ENCODE data around the gene MORF4L1.
"Not testable (repeated sequence)": the region's sequence is repeated elsewhere in the genome, so short reads cannot be mapped to it uniquely, and the experiment has no call there.

MORF4L1 gene

DNA sequence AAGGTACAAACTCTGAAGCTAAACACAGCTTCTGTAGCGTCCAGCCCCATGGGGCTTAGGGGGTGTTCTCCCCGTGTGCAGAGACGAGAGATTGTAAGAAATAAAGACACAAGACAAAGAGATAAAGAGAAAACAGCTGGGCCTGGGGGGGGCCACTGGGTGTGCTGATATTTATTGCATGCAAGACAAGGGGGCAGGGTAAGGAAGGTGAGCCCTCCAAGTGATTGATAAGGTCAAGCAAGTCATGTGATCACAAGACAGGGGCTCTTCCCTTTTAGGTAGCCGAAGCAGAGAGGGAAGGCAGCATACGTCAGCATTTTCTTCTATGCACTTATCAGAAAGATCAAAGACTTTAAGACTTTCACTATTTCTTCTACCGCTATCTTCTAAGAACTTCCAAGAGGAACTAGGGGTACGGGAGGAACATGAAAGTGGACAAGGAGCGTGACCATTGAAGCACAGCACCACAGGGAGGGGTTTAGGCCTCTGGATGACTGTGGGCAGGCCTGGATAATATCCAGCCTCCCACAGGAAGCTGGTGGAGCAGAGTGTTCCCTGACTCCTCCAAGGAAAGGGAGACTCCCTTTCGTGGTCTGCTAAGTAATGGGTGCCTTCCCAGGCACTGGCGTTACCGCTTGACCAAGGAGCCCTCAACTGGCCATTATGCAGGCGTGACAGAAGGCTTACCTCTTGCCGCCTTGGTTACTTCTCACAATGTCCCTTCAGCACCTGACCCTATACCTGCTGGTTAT, 29.8 kb downstream of the MORF4L1 start:
- not testable (repeated sequence) for DNase-seq

DNA sequence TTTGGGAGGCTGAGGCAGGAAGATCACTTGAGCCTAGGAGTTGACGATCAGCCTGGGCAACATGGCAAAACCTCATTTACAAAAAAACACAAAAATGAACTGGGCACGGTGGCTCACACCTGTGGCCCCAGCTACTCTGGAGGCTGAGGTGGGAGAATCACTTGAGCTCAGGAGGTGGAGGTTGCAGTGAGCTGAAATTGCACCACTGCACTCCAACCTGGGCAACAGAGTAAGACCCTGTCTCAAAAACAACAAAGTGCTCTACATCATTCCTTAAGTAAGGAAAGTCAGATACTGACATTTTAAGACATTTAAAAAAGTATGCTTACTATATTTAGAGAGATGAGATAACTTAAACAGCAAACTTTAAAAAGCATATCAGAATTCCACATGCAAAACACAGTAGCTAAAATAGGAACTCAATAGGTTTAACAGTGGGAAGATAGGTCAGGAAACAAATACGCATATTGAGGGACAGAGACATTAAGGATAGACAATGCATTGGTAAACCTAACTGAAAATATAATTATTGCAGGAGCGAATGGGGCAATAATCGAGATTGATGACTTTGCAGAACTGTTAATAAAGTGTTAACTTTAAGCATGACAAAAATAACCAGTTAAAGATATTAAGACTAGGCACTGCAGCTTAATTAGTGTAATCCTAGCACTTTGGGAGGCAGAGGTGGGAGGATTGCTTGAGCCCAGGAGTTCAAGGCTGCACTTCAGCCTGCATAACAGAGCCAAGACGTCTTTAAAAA, 32.1 kb downstream of the MORF4L1 start:
- no peak for DNase-seq

DNA sequence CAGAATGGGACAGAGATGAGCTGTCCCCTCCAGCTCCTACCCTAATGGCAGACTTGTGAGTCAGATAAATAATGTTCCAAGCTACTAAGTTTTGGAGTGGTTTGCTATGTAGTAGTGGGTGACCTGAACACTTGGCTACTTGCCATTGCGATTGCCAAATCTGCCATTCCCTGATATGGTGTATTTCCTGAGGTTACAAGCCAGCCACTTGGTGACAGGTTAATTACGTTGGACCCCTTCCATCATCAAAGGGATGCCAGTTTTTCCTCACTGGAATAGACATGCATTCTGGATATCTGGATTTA, 33.6 kb downstream of the MORF4L1 start:
- DNase-seq, result no peak

DNA sequence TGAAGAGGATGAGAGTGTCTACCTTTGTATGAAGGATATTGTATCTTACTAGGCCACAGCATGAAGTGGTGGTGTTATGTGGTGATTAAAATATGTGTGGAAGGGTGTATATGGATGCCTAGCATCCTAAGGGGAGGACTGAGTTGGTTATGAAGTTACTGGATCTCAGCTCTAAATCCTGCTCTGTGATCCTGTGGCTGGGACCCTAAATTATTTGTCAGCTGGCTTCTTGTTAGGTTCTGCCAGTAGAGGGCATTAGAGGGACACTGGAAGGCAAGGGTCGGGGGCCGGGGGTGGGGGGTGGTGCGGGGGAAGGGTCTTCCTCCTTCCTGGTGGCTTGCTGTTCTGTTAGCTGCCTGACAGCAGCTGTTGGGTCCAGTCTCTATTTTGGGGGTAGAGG, 34.9 kb downstream of the MORF4L1 start:
- no peak for DNase-seq

DNA sequence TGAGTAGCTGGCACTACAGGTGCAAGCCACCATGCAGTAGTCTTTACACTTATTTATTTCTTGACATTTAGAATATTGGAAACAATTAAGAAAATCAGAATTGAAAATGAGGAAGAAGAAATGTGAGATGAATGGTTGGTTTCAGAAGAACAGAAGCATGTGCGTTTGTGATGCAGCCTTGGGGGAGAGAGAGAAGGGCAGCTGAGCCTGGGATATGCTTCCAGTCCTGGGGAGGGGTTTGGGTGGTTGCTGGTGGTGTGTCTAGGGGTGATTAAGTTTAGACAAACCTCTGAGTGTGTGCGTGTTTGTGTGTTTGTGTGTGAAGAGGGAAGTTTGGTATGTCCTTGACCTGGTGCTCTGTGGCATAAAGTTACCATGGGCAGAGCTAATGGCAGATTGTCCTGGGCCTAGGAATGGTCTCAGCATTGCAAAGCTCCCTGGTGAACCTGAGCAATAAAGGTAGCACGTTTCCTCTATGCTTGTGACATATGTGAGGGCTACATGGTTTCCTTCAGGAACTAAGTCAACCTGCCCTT, 36.5 kb downstream of the MORF4L1 start:
- DNase-seq, result no peak

DNA sequence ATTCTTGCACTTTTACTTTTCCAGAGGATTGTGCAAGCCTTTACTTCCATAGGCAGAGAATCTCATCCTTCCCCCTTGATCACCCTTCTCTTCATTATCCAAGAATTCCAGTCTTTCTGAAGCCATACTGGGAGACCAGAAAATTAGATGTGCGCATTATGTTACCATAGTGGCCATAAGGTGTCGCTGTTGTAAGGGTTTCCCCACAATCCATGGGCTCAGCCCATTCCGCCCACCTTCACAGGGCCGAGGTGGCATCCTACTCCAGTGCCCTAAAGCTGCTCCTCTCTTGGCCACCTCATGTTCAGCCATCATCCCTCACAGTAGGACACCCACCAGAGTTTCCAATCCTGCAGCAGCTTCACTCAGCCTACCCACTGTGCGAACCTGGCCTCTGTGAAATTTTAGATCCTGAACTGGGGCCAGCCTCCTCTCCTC, 37.1 kb downstream of the MORF4L1 start:
- no peak for DNase-seq

DNA sequence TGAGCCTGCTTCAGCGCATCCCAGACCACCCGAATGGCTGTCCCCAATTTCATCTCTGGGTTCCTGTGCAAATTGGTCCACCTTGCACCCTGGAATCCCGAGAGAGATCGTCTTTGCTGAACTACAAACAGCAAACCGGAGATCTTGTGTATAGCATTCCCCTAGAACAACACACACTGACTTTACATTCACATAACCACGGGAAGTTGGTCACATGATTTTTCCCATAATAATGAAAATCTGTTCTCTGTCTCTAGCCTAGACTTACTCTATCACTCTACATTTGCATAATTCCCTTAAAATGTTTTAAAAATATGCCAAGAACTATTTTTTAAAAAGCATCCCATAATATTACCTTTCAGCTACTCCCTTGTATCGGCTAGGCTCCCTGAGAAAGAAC, 37.6 kb downstream of the MORF4L1 start:
- no peak for DNase-seq

DNA sequence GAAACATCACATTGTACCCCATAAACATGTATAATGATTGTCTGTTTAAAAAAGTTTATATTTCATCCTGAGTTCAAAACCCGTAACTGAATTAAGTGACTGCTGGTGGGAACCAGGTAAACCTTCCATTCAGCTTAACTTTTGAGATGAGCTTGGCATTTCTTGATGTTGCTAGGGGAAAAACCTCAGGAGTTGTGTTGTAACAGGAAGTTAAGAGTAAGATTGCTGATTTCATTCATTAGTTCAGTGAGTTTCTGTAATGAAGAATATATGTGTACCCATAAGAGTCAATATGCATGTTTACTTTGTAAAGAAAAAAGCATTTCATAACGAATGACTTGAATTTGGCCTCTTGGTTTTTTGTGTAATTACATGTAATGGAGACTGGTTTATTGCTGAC, 39.6 kb downstream of the MORF4L1 start:
- no peak for DNase-seq

DNA sequence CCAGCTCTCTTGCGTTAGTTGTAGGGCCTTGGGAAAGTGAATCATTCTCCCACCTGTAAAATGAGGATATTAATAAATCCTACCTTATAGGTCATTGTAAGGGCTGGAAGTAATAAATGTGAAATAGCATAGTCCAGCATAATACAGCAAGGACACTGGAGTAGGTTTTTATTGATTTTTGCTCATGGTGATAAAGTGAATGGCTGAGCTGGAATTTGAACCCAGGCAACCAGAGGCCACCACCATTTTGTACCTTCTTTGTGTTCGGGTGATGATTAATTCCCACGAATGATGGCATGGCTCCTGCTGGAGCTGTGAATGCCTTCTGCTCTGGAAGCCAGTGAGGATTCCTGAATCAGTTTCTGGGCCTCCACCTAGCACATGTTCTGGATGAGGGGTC, 40.3 kb downstream of the MORF4L1 start:
- no peak for DNase-seq

DNA sequence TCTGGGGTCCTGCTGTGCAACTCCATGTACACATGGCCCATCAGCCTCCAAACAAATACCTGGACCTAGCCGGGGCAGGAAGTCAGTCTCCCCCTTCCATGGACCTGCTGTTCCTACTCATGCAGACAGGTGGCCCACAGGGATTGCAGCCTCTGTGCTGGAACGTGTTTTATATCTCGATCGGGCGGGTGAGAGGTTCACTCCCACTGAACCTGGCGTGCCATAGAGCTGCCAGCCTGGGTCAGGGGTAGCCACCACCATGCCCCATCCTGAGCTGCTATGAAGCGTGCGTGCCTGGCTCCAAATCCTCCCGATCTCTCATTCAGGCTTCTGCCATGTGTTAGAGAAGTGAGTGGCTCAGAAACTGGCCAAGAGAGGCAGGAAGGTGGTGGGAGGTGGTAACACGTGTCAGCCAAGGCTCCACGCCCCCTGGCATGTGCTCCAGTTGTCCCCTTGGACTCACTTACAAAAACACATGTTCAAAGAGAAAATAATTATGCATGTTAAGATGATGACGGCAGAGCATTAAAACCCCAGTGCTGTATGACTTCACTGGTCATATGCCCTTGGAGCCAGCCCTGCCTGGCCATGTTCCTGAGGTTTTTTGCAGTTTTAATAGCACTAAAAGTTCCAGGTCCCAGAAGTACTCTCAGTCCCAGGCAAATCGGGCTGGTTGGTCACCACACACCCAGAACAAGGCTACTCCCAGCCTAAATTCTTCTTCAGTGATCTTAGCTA, 41.5 kb downstream of the MORF4L1 start:
- no peak for DNase-seq

DNA sequence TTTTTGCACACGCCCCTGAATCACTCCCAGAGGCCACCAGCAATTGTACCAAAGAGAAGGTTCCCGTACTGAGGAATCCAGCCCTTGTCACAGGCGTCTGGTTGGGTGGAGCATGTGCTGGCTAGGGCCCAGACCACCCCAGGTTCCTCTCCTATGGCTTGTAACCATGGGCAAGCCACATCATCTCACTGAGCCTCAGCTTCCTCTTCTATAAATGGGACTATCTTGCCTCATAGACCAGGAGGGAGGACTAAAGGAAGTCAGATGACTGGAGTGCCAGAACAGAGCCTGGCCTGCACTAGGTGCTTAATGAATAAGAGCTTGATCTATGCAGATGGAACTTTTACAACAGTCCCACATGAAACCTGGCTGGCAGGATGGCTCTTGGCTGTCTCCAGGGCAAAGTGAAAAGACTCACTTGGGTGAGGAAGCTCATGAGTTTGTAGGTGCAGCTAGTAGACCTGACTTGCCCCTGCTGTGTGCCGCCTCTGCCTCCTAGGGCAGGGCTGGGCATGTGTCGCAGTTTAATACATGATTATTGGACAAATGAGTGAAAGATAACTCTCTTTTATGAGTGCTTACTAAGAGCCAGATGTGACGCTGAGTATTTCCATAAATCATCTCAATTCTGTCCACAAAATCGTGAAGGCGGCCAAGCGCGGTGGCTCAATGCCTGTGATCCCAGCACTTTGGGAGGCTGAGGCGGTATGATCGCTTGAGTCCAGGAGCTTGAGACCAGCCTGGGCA, 42.8 kb downstream of the MORF4L1 start:
- no peak for DNase-seq

DNA sequence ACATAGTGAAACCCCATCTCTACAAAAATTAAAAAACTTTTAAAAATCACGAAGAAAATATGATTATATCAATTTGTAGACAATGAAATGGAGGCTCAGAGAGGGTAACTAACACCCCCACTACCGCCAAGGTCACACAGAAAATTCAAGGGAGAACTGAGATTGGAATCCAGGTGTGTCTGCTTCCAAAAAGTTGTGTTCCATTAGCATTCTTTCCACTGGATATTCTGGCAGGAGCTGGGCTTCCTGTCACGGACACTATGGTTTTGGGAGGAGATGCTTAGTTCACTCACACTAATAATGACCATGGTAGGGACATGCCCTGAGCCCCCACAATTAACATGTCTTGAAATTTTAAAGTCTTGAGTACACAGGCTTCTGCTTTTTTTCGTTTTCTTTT, 43.4 kb downstream of the MORF4L1 start:
- no peak for DNase-seq

DNA sequence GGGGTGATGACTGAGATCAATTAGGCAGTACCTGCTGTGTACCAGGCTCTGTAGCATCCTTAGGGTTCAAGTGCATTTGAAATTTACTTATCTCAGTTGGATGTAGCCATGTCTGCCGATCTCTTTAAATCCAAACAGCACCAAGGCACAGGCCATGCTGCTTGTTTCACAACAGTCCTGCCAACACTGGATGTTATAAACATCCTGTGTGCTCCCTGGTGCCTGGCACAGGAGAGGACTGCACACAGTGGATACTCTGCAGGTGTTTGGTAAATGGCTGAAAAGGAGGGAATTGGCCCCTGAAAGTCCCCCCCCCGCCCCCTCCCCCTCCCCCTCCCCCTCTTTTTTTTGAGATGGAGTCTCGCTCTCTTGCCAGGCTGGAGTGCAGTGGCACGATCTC, 45.2 kb downstream of the MORF4L1 start:
- DNase-seq, result no peak

DNA sequence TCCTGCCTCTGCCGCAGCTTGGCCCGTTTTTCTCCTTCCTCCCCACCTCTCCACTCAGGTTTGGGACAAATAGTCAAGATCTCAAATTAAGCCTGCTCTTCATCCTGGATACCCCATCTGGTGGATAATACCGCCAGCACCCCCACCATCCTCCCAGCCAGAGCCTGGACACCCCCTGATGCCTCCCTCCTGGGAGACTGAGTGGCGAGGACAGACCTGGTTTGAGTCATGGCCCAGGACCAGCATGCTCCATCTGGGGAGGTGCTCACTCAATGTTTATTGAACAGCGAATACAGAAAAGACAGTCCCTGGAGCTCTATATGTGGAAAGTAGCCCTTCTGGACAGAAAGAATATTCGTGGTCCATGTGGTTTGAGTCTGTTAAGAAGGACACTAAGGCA, 48.8 kb downstream of the MORF4L1 start:
- DNase-seq, result no peak

DNA sequence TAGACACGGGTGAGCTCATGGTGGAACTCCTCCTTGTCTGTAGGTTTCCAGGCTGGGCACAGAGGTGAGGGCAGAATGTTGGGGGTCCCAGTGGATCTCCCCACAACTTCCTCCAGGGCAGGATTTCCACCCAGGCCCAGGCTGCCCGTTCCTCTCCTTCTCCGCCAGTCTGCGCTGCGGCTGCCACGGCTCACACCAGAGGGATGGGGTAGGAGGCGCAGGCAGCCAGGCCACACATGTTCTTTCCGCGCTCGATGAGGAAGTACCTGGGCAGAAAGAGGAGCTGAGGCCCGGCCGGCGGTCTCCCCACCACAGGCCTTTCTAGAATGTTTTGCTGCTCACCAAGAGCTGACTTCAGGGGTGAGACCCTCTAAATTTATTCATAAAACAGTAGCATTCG, 49.2 kb downstream of the MORF4L1 start:
- no peak for DNase-seq

DNA sequence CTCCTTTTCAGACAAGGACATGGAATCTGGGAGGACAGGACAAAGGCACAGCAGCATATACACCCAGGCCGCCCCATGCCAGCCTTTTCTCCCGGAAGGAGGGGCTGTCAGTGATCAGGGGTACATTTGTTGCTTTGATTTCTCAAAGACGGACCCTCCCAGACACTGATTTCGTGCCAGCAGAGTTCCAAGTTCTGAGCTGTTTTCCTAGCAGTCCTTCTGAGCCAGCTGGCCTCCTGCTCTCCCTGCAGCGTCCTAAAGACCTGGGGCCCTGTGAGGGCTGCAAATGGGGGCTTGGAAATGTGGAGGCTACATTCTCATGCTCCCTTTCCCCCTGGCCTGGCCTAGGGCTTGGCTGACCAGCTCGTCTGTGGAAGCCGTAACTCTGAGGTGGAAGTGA, 49.8 kb downstream of the MORF4L1 start:
- no peak for DNase-seq

DNA sequence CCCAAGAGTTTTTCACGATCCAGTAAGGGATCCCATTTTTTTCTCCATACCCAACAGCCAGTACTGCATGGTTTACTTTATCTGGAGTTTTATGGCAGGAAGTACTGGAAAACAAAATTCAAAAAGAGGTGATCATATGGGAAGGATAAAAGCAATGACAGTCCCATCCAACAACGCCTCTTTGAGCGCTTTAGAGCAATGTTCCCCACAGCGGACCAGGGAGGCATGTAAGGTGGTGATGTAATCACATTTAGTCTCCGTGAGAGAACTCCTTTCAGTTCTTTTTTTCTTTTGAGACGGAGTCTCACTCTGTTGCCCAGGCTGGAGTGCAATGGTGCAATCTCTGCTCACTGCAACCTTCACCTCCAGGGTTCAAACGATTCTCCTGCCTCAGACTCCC, 50.3 kb downstream of the MORF4L1 start:
- no peak for DNase-seq

DNA sequence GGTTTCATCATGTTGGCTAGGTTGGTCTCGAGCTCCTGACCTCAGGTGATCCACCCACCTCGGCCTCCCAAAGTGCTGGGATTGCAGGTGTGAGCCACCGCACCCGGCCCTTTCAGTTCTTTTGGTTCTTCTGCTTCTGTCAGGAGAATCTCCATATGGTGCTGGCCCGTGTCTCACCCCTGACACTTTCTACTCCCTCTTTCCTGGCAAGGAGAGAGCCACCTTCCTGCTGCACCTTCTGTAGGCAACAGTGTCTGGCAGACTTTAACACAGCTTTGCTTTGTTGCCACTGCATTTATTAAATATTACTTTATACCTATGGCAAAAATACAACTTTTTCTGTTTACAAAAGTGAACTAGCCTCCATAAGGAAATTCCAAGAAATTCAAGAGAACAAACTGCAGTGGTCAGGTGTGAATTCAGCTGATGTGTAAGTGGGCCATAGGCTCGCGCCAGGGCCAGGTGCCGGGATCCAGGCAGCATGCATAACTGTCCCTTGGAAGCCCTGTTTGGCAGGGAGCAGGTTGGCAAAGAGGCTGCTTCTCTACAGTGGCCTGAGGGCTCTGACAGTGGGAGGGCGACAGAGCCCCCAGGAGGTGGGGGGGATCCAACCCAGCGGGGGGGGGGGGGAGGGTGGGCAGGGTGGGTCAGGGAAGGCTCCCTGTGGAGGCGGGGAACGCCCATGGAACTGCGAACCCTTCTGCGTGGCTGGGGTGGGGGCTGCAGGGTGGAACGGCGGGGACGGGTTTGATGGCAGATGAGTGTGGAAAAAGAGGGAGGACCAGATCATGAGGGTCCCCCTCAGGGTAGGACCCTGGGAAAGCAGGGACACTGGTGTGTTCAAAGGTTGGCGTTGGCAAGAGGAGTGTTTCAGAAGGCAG, 51.0 kb downstream of the MORF4L1 start:
- no peak for DNase-seq

DNA sequence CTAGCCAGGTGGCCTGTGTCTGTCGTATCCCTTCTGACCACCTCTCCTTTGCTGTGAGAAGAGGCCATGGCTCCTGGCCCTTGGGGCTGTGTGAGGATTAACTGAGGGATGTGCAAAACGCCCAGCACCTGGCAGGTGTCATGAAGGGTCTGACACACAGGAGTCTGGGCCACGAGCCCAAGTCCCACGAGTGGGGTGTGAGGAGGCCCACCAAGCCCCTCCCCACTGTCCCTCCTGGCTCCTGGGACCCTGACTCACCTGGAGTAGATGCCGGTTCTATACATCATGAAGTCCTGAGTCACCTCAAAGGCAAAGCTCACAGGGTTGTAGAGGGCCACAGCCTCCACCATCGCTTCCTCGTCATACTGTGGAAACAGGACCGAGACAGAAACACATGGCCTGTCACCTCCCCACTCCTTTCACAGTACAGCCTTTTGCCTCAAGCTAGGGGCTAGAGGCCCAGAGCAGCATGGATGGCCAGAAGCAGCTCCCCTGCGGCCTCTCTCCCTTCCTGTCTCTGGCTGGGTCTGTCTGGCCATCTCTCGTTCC, 52.5 kb downstream of the MORF4L1 start:
- no peak for DNase-seq

DNA sequence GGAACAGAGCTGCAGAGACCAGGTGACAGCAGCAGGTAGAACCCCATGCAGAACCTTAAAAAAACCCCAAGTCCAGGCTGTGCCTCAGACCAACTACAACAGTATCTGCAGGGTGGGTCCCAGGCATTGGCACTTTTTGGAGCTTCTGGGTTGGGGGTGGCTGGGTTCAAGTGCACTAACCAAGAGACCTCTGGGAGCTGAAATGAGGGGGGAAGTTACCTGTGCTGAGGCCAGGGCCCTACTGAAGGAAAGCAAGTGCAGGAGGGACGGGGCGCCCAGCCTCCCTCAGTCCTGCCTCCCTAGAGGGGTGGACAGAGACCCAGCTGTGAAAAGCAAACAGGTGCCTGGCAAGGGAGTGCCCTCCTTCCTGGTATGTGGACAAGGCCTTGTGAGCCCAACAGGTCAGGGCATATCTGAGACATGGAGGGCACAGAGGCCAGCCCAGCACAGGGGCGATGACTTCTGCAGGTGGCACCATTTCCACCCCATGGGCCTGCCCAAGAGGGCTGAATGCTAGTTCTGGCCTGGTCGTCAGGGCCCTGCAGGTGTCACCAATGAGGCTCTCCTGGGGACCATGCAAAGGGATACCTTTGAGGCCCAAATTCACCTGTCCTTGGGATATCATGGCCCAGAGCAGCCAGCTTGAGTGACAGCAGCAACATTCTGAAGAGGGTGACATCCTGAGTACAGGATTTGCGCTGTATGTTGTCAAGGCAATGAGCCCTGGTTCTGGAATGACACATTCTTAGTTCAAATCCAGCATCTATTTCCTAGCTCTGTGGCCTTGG, 53.5 kb downstream of the MORF4L1 start:
- DNase-seq, result no peak
